ENCODE measurements around the gene KRTAP4-8.

- TF ChIP-seq, protein P1, sequence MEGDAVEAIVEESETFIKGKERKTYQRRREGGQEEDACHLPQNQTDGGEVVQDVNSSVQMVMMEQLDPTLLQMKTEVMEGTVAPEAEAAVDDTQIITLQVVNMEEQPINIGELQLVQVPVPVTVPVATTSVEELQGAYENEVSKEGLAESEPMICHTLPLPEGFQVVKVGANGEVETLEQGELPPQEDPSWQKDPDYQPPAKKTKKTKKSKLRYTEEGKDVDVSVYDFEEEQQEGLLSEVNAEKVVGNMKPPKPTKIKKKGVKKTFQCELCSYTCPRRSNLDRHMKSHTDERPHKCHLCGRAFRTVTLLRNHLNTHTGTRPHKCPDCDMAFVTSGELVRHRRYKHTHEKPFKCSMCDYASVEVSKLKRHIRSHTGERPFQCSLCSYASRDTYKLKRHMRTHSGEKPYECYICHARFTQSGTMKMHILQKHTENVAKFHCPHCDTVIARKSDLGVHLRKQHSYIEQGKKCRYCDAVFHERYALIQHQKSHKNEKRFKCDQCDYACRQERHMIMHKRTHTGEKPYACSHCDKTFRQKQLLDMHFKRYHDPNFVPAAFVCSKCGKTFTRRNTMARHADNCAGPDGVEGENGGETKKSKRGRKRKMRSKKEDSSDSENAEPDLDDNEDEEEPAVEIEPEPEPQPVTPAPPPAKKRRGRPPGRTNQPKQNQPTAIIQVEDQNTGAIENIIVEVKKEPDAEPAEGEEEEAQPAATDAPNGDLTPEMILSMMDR (conservative IDR thresholded peaks at IDR 0.05 in 1 of 2, IDR thresholded peaks at IDR 0.05 in 1 of 2; ENCODE audit: extremely low read depth in 1 of 2, insufficient read depth in 1 of 2, low read depth in 1 of 2, low read length in 2 of 2): no peak
- no peak for TF ChIP-seq EZH2 (IDR thresholded peaks at IDR 0.05; ENCODE audit: borderline replicate concordance, low read length)
These were observed 26.2 kb downstream of the KRTAP4-8 start for GRCh38 chr17:41071606-41072360.
